Hypothalamus (tissue), 51 donors: ENCODE measurements around the gene CTNNA2.

Experiments used
- DNase-seq, 51 donors: peaks; one replicate each; lab custom pipeline; 2025; lab: John Stamatoyannopoulos, UW

Gene CTNNA2

DNA sequence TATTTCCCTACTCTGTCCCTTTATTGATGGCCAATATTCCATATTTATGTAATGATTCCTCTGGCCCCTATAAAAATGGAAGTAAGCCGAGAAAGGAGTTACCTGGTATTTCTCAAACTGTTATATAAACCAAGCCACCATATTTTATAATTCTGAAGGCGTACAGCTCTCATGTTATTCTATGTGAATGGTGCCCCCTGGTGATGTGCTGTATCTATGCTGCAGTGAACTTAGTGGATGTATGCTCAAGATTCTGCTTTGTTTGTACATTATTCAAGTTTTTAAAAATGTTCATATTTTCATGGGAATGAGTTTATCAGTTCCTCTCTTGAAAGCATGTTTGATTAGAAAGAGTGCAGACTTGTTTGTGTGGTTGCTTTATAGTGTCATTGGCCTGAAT, 986.2 kb downstream of the CTNNA2 start:
- peak in 24 of 51 donors; percentile 1 to 61 (median 15) for DNase-seq

DNA sequence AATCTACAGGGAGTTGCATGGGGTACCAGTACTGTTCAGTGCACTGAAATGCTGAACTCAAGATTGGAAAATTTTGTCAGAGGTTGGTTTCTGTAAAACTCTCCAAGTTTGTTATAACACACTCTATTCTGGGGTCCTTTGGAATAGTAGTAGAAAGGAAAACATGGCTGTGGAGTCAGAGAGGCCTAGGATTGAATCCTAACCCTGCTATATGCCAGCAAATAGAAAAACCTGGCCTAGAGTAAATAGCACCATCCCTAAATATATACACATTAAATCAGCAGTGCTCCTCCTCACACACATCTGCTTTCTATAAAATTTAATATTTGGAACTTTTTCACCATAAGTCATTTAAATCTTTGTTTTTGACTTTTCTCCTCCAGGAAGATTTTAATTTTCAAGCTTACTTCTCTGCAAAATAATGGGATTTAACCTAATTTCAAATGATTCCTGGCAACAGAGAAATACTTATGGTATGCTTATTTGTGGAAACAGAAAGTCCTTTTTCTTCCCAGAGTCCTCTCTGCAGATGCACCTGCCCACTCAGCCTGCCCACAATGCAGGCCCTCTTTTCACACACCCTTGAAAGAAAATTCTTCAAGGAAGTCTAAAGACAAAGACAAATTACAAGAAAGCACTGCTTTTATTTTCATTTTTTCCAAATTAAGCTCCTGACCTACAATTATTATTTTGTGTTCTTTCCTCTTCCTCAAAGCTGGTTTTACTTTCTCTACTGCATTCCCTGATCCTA, 989.2 kb downstream of the CTNNA2 start:
- DNase-seq = no peak

DNA sequence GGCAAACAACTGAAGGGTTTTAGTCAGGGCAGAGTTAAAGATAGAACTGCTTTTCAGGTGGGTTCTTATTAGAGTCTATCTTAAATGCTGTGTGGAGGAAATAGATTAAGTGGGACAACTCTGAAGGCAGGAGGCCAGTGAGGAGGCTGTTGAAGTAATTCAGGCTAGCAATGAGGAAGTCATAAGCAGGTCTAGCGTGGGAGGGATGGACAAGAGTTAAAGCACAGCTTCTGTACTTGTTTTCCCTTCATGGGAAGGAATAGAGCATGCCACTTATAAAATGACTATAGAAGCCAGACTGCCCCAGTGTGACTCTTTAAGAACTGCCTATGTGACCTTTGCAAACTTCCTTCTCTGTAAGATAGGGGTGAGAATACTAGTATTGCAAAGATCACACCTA, 993.7 kb downstream of the CTNNA2 start:
- DNase-seq = no peak

DNA sequence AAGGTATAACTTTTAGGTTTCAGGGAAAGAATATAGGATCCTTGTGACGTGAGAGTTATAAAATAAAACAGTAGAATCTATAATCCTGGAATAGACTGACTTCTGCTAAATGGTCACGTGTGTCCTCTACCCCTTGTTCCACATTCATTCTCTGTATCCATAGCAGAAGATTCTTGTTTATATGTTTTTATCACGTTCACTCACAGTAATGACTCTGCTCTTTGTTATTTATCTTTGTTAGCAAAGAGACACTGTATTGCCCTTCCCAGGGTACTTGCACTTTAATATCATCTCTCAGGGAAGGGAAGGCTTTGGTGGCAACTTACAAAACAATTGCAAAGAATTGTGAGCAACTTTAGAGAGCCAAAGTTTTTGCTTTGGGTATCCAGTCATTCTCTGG, 997.9 kb downstream of the CTNNA2 start:
- no peak for DNase-seq

DNA sequence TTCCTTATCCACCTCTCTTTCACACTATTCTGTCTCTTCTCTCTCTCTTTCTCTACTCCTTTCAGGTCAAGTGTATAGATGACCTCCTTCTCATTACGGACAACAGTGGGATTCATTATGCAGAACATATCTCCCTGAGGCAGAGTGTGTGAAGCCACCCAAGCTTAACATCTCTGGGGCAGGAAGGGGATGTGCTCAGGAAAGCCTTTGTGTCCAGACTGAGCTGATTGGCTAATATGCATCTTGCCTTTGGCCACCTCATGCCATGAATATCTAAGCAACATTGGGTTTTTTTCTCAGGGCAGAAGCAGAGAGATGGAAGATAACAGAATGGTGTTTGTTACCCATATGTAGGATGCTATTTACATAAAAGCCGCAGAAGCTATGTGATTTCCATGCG, 1003.1 kb downstream of the CTNNA2 start:
- no peak for DNase-seq

DNA sequence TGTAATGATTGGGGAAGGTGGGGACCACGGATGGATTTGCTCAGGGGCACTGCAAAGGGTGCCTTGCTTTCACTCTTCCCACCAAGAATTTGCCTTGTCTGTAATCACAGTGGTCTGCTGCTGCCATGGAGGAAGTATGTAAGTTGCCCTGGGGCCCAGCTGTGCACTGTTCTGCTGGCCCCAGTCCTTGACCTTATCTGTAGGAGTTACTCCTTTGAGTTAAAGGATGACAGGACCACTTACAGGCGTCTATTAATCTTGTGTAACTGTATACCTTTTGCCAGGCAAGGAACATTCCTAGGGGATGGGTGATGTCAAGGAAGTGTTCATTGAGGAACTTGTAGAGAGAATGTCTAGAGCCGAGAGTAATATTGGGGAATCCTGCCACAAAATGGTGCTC, 1004.5 kb downstream of the CTNNA2 start:
- DNase-seq = no peak

DNA sequence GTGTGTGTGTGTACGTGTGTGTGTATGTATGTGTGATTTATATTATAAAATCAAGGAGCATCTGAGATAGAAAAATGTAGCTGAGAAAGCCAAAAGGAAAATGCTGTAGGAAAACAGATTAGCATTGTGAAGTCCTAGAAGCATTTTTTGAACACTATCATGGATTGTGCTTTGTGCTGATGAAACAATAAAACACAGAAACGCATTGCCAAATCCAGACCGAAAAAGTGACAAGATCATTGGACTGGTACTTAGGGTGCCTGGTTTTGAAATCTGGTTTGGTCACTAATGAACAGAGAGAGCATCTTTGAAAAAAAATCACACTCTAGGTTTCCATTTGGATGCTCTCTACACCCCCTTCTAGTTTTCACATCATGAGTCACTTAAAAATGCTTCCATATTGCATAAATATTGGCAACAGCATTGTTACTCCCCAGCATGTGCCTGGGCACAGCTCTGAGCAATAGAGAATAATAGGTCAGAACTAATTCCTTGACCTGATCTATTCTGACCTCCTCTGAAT, 1006.3 kb downstream of the CTNNA2 start:
- no peak for DNase-seq

DNA sequence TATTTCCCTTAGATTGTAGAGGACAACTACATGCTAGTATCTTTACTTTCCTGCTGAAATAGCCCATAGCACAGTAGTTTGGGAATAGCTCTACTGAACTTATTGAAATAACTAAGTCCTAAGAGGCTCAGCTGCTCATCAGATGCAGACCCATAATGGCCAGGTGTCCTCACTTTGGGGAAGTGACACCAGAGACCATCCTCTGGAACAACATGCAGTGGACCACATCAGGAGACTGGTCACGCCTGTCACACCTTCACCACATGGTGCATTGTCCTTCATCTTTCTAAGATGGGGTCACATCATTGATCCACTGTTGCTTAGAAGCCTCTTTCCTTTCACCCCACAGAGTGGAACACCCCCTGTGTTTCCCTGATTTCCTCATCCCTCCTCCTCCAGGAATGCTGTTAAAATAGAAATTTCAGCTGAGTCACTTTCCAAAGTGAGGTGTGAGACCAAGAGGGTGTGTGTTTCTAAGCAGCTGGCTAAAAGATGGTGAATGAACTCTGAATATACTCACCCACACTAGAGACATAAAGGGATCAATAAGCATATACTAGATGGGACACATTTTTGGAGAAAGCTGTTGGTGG, 1006.9 kb downstream of the CTNNA2 start:
- peak in 1 of 51 donors; percentile 21 for DNase-seq

DNA sequence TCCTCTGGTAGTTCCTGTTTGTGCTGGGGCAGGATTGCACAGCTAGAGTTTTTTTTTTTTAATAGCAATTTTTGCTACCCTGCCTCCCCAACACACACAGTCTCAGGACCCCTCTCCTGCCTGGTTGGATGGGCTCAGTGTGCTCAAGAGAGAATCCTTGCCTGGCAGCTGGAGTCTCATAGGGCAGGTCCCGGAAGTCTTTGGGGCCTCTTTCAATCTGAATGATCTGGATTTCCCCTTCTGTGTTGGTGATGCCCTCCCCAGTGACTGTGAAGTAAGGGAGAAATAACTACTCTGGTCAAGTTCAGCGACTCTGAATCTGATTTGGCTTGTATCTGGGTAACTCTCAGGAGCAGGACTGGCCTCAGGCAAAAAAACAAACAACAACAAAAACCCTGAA, 1012.3 kb downstream of the CTNNA2 start:
- DNase-seq = no peak

DNA sequence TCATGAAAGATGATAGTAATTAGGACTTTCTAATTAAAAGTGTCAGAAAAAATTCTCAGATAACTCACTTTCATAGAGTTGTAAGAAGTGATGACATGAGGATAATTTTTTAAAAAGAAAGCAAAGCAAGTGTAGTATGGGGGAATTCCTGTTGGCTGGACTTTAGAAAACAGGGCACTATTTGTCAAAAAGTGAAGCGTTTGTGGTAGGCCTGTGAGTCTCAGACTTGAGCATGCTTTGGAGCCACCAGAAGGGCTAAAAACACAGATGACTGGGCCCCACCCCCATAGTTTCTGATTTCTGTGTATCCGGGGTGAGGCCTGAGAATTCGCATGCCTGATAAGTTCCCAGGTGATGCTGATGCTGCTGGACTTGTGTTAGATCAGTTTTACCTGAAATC, 1014.3 kb downstream of the CTNNA2 start:
- no peak for DNase-seq

DNA sequence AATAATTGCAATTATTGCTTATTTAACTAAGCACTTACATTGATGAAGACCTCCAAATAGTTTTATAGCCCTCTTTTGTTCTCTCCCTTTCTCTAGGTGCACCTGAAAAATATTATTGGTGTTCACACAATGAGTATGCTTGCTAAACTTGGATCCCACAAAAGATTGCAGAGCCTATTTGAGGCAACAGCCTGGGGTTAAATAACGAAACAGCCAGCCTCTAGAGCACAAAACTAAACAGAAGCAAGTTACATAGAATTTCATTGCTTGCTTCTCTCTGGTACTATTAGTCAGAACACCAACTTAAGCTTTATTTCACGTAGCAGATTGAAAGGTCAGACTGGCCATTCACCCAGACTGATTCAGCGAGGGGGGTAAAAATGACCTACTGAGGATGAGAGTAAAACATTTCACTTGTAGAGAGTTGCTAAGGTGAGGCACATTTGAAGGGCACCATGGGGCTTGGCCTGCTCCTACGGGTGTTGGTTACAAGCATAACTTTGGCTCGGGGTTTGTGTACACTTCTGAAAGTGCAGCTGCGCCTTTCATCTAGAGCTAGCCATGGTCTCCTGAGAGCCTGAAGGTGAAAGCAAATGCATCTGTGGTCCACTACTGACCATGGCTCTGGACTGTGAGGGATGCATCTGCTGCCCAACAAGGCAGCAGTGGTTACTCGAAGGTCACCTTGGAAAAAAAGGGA, 1016.8 kb downstream of the CTNNA2 start:
- no peak for DNase-seq

DNA sequence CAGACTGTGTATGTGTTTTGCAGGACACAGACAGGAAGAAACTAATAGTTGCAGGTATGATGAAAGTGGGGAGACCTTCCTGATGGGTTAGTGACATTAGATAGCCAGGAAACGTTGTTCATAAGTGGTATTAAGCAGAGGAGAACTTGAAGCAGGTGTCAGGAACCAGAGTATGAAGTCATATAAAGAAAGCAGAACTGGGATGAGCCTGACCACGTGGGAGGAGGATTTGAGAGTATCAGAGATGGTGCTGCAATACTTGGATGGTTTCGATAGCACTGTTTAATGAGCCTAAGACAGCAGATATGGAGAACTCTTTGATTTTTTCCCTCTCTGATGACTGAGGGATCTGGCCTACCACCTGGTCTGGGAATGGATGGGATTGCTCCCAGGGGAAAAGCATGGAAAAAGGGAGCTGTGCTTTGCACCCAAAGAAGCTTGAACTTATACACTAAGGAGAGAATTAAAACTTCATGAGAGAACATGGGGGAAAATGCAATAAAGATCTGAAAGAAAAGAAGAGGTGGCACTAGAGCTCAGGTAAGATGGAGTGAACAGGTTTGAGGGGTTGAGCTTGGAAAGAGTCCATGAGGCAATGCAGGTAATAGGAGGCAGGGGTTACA, 1017.7 kb downstream of the CTNNA2 start:
- no peak for DNase-seq

DNA sequence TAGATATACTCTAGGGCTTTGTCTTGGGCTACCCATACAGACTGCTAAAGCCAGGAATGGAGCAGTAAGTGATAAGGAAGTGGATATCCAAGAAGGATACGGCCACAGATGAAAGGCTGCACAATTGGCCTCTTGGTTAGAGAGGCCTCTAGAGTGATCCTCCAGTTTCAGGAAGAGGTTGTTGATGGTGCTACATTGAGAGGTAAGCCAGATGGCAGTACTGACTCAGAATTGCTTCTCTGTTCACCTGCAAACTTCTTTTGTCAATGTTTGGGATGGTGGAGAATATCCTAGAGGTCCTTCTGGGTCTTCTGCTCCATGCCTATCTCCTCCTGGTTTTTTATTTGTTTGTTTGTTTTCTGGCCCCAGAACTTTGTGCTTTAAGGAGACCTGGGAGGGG, 1018.5 kb downstream of the CTNNA2 start:
- no peak for DNase-seq

DNA sequence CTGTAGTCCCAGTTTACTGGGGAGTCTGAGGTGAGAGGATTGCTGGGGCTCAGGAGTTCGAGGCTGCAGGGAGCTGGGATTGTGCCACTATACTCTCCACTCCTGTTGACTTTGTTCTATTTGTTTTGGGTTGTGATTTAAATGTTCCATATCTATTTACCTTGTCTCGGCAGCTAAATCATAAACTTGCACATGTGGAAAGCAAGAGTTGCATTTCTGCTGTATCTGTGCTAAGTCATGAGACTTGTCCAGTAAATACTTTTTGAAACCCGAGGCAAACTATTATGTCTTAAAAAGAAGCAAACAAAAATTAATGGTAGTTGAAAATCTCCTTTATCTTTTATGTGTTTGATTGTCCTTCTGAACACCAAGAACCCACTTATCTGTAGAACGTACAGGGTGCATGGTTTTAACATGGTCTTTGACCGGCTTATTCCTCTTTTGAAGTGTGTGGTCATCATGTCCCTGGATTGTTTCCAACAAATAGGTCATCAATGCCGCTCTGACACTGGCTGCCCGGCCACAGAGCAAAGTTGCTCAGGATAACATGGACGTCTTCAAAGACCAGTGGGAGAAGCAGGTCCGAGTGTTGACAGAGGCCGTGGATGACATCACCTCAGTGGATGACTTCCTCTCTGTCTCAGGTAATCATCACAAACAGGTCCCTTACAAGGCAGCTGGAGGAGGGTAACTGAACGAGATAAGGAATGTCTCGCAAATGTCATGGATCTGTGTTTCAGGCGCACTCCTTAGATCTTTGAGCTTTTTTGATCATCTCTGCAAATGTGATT, 1032.8 kb downstream of the CTNNA2 start:
- no peak for DNase-seq

DNA sequence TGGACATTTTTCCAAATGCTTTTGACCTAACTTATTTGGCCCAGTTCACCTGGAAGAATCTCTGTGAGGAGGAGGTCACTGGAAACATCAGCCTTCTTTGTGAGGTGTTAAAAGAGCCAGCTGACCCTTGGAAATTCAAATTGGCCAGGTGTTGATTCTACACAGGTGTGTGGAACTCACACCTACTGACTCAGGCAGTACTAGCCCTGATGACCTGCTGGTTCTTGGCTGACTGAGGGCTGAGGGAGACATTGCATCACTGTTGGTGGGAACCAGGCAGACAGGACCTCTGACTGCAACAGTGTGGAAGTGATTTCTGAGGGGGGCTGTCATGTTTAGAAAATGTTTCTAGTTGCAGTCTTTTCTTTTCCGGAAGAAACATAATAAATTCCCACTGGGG, 1033.9 kb downstream of the CTNNA2 start:
- DNase-seq = no peak

DNA sequence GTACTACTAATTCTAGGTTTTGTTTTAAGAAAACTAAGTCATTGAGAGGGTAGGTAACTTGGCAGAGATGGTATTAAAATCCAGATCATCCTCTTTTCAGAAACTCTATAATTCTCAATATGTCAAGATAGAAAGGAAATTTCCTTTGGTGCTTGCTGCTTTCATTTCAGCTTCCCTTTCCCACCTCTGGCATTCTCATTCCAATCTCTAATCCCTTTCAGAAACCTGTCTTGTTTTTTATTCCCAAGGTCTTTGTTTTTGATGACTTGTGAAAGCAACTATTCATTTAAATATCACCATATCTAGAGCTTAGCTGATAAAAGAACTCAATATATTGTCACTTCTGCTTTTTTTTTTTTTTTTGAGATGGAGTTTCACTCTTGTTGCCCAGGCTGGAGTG, 1034.5 kb downstream of the CTNNA2 start:
- DNase-seq = no peak

DNA sequence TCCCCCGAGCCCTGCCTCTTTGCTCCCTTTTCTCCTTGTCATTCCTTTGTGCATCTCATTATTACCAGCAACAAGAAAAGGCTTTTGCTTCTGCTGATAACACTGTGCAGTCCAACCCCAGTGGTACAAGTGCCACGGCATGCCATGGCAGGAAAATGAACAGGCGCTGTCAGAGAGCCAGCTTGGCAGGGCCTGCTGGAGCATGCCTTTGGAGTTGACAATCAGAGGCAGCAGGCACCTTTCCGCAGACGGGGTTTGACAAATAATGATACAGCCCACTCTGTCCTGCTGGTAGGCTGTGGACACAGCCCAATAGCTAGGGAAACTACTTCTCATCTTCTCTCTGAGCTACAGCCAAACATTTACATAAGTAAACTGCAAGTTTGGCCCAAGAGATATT, 1035.6 kb downstream of the CTNNA2 start:
- peak in 5 of 51 donors; percentile 1 to 4 (median 3) for DNase-seq

DNA sequence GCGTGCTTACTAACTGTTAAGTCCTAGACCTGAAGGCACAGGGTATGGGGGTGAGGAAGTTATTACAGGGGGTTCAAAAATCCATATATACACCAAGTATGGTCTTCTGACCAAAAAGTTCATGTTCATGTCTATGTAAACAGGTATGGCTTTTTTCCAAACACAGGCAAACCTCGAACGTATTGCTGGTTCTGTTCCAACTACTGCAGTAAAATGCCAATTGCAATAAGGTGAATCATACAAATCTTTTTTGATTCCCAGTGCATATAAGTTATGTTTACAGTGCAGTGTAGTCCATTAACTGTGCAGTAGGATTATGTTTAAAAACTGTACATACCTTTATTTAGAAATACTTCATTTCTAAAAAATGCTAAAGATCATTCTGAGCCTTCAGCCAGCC, 1037.0 kb downstream of the CTNNA2 start:
- no peak for DNase-seq

DNA sequence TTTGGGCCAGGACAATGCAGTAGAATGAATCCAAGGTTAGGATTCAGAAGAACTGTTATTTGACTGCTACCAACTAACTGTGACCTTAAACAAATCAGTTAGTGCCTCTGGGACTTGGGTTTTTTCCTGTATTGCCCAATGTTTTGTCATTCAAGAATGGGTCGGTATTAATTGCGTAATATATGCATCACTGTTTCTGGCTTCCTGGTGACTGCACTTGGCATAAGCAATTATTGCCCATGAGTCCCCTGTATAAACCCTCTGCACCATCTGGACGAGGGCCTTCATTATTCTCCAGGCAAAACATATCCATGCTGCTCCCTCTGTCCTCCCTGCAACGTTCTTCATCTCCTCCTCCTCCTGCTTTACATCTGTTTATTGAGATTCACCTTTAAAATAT, 1047.5 kb downstream of the CTNNA2 start:
- no peak for DNase-seq

DNA sequence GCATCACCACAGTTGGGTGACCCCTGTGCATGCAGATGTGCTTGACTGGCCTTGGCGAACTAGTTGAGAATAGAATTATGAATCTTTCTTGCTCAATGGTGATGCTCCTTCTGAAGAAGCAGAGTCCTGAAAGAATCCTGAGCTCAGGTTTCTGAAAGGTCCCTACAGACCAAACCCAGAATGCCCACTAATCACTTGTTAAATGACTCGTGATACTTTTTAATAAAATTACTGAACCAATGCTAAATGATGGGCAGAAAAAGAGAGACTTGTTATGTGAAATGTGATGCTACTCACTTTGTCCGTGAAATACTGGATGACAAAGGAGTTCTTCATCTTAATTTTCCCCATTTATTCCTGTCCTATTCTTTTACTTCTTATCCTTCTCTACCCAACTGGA, 1055.2 kb downstream of the CTNNA2 start:
- no peak for DNase-seq

DNA sequence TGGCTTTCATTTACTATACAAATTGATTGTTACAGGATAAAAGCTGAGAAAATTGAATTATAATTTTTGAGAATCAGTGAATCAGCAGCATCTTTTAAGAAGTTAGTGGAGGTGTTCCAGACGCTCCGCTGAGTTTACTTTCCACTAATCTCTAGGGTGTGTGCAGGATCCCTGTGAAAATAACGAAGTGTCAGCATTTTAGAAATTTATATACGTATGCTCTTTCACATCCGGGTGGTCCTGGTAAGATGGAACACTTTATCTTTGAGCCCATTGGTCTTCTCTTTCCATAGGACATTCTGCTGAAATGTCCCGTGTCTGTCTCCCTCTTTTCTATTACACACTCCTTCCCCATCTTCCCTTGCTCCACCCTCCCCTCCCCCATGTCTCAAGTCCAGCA, 1060.3 kb downstream of the CTNNA2 start:
- DNase-seq = no peak
